Inflammatory macrophage treated with lipopolysaccharide for 1 hour (primary cell): Measurements from ENCODE around the gene TNFSF11.
"Not testable (repeated sequence)": the region's sequence is repeated elsewhere in the genome, so short reads cannot be mapped to it uniquely, and the experiment has no call there.

Experiments used
- DNase-seq, 2 donors: peaks; one replicate each; pipeline ENCODE4 v3.0.0-alpha.2; 2020 to 2022

The TNFSF11 gene

GRCh38 chr13:42574011-42574410 lies at the start of gene TNFSF11:
TNFSF11 (plus strand) TSS chr13:42574152; CDS start chr13:42574304, 152 bp downstream.
- DNase-seq, result no peak

GRCh38 chr13:42524487-42525034 lies 49.4 kb upstream of the TNFSF11 start:
- DNase-seq, result no peak

- no peak for DNase-seq
These were observed 48.9 kb upstream of the TNFSF11 start for GRCh38 chr13:42525035-42525504.

GRCh38 chr13:42526276-42526675 lies 47.7 kb upstream of the TNFSF11 start:
- DNase-seq, result no peak

GRCh38 chr13:42526804-42527203 lies 47.1 kb upstream of the TNFSF11 start:
- DNase-seq, result no peak

- DNase-seq, result peak; percentile 17 to 23
These were observed 41.2 kb upstream of the TNFSF11 start for GRCh38 chr13:42532561-42533335.

- DNase-seq, result no peak
These were observed 40.7 kb upstream of the TNFSF11 start for GRCh38 chr13:42533336-42533591.

GRCh38 chr13:42534785-42535184 lies 39.2 kb upstream of the TNFSF11 start:
- DNase-seq, result no peak

GRCh38 chr13:42538996-42539395 lies 35.0 kb upstream of the TNFSF11 start:
- DNase-seq, result no peak

- no peak for DNase-seq
These were observed 34.3 kb upstream of the TNFSF11 start for GRCh38 chr13:42539670-42540069.

- DNase-seq, result no peak
These were observed 30.6 kb upstream of the TNFSF11 start for GRCh38 chr13:42543215-42543797.

- DNase-seq, result peak; percentile 19 to 36
These were observed 29.6 kb upstream of the TNFSF11 start for GRCh38 chr13:42544246-42544926.

GRCh38 chr13:42545842-42546241 lies 28.1 kb upstream of the TNFSF11 start:
- no peak for DNase-seq

GRCh38 chr13:42547612-42548011 lies 26.3 kb upstream of the TNFSF11 start:
- DNase-seq, result no peak

- DNase-seq, result no peak
These were observed 25.0 kb upstream of the TNFSF11 start for GRCh38 chr13:42548731-42549551.

GRCh38 chr13:42549552-42549936 lies 24.4 kb upstream of the TNFSF11 start:
- no peak for DNase-seq

GRCh38 chr13:42551611-42552010 lies 22.3 kb upstream of the TNFSF11 start:
- DNase-seq, result no peak

- no peak for DNase-seq
These were observed 20.6 kb upstream of the TNFSF11 start for GRCh38 chr13:42553098-42554046.

GRCh38 chr13:42559057-42559456 lies 14.9 kb upstream of the TNFSF11 start:
- DNase-seq, result no peak

GRCh38 chr13:42559573-42560218 lies 14.3 kb upstream of the TNFSF11 start:
- DNase-seq, result not testable (repeated sequence)

GRCh38 chr13:42560320-42560719 lies 13.6 kb upstream of the TNFSF11 start:
- DNase-seq, result not testable (repeated sequence)
